Hepatic stellate cell (primary cell): ENCODE measurements around the gene RNF111.
A peak's percentile ranks its signal among the peaks of the same experiment; 100 is the strongest.
"Not testable (repeated sequence)": the region's sequence is repeated elsewhere in the genome, so short reads cannot be mapped to it uniquely, and the experiment has no call there.

Experiments used
- DNase-seq: peaks from one replicate; pipeline ENCODE4 v3.0.0; 2011; ENCODE audit warnings: low spot score

Gene RNF111

GRCh38 chr15:59059076-59059597 is 71.7 kb downstream of the RNF111 start:
- no peak for DNase-seq

GRCh38 chr15:59060348-59060747 is 72.9 kb downstream of the RNF111 start:
- no peak for DNase-seq

- DNase-seq, result no peak
Observed at GRCh38 chr15:59063042-59063441, 75.6 kb downstream of the RNF111 start.

- no peak for DNase-seq
Observed at GRCh38 chr15:59069430-59069829, 82.0 kb downstream of the RNF111 start.

GRCh38 chr15:59074607-59075006 is 87.1 kb downstream of the RNF111 start:
- DNase-seq, result no peak

GRCh38 chr15:59087731-59088130 is 100.3 kb downstream of the RNF111 start:
- DNase-seq, result no peak

GRCh38 chr15:59094077-59094476 is 106.6 kb downstream of the RNF111 start:
- DNase-seq, result no peak

- DNase-seq, result no peak
Observed at GRCh38 chr15:59096429-59096828, 109.0 kb downstream of the RNF111 start.

- DNase-seq, result no peak
Observed at GRCh38 chr15:59099162-59099685, 111.8 kb downstream of the RNF111 start.

GRCh38 chr15:59104602-59104911 is 117.1 kb downstream of the RNF111 start:
- DNase-seq, result no peak

GRCh38 chr15:59104912-59105732 is 117.7 kb downstream of the RNF111 start, which contains the start of gene CCNB2:
CCNB2 (plus strand) TSS chr15:59105146; CDS start chr15:59105269, 123 bp downstream.
- DNase-seq, result peak; percentile 98

GRCh38 chr15:59105854-59106253 is 118.4 kb downstream of the RNF111 start:
- DNase-seq, result no peak

- DNase-seq, result no peak
Observed at GRCh38 chr15:59111251-59111650, 123.8 kb downstream of the RNF111 start.

GRCh38 chr15:59115047-59115446 is 127.6 kb downstream of the RNF111 start:
- no peak for DNase-seq

- DNase-seq, result no peak
Observed at GRCh38 chr15:59116141-59116540, 128.7 kb downstream of the RNF111 start.

- no peak for DNase-seq
Observed at GRCh38 chr15:59116771-59117170, 129.3 kb downstream of the RNF111 start.

- no peak for DNase-seq
Observed at GRCh38 chr15:59119625-59120024, 132.2 kb downstream of the RNF111 start.

- DNase-seq, result no peak
Observed at GRCh38 chr15:59120937-59121336, 133.5 kb downstream of the RNF111 start.

- DNase-seq, result no peak
Observed at GRCh38 chr15:59124261-59124660, 136.8 kb downstream of the RNF111 start.

- not testable (repeated sequence) for DNase-seq
Observed at GRCh38 chr15:59125683-59126082, 138.2 kb downstream of the RNF111 start.

GRCh38 chr15:59127255-59127654 is 139.8 kb downstream of the RNF111 start:
- not testable (repeated sequence) for DNase-seq

GRCh38 chr15:59131456-59131855 is 144.0 kb downstream of the RNF111 start:
- no peak for DNase-seq

- no peak for DNase-seq
Observed at GRCh38 chr15:59131969-59132562, 144.6 kb downstream of the RNF111 start.
